Mononuclear cell (primary cell): ENCODE data around the gene ALAS2. TPM values are rescaled to one million over a fixed set of nuclear protein-coding genes. Genes with fewer than 3 reads are reported as not detected.
"Not testable (repeated sequence)": the region's sequence is repeated elsewhere in the genome, so short reads cannot be mapped to it uniquely, and the experiment has no call there.

Source experiments
- H3K27me3 ChIP-seq: 2 replicates; pipeline ENCODE4 v1.6.0; 2011; ENCODE audit warnings: low read length, control low read depth; ENCODE audit not compliant: insufficient read depth
- H3K4me1 ChIP-seq: 2 replicates; pipeline ENCODE4 v1.5.1; 2011; ENCODE audit warnings: mild to moderate bottlenecking, low read length, control low read depth; ENCODE audit not compliant: insufficient read depth
- H3K4me3 ChIP-seq: 2 replicates; pipeline ENCODE4 v1.5.1; 2011; ENCODE audit warnings: mild to moderate bottlenecking, low read length, moderate library complexity
- H3K9me3 ChIP-seq: 2 replicates; pipeline ENCODE4 v1.5.1; 2011; ENCODE audit warnings: low read depth, mild to moderate bottlenecking, control low read depth, low read length
- total RNA-seq: library from RNA; depleted of rRNA; stranded (reverse); fragments of >200 nt; gene quantifications from one replicate; pipeline ENCODE4 v1.2.3, GENCODE V29; 2012

ALAS2 gene
- total RNA-seq, 1 donor: 2.4 TPM

DNA sequence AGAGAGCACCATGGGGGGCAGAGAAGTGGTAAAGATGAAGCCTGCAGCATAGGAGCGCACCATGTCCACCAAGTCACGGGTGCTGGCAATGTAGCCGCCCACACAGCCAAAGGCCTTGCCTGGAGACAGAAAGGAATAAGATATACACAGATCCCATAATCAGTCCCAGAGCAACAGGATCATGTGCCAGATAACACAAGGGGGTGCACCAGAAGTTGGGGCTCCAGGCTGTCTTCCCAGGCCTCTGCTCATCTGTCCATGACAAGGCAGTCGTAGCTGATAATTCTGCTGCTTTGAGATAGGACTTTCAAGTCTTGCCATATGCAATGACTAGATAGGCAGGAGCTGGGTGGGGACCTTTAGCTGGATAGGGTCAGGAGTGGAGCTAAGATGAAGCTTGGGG, 15.9 kb downstream of the ALAS2 start:
- H3K4me3 ChIP-seq: no peak overlapping the region
- no peaks in the 10 kb centered on the region for H3K4me1 ChIP-seq
- H3K9me3 ChIP-seq: no peaks in the 10 kb centered on the region
- no peaks in the 10 kb centered on the region for H3K27me3 ChIP-seq

DNA sequence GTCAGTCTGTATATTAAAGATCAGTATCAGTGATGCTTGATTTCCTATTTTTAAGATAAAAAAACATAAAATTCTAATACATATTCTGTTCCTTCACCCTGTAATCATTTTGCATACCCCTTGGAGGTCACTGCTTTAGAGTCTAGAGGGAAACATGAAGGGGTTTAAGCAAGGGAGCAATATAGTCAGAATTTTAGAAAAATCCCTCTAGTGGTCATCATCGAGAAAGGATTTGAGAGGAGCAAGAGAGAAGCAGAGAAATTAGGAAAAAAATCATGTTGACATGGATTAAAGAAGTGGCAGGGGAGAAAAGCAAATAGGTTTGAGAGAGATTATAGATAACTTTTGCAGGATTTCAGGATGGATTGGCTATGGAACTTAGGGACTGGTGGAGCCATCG, 19.5 kb downstream of the ALAS2 start:
- Histone ChIP-seq H3K4me3 (no peak overlapping the region), H3K9me3 (no peaks in the 10 kb centered on the region), H3K27me3 (no peaks in the 10 kb centered on the region), H3K4me1 (peaks cover 12% of the 10 kb centered on the region)

DNA sequence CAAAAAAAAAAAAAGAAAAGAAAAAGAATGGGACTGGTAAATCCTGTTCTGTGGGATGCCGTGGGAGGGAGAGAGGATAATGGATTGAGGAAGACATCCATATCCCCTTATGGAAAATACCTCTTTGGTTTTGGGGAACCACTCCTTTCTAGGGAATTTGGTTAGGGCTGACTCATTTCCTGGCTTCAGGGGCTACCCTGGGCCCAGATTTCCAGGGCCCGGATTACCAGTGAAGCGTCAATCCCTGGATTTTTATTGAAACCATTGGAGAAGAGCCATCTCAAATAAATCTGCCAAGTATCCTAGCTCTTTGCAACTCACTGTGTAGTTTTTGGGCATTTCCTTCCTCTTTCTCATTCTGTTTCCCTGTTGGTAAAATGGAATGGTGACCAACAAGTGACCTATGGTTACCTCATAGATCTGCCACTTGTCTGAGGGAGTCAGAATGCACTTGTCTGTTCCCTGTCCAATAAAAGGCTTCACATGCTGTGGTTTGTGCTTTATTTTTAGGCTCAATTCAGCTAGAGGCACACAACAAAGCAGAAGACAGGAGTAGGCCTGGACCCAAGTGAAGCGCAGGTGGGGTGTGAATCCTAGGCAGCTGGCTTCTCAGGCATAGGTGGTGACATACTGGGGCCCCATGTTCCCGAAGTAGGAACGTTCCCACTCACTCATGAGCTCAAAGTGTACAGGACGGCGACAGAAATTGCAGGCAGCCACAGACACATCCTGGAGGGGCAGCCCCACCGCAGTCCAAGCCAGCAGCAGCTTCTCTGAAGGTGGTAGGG, 22.0 kb downstream of the ALAS2 start:
- no peaks in the 10 kb centered on the region for H3K27me3 ChIP-seq
- H3K4me3 ChIP-seq: no peak overlapping the region

DNA sequence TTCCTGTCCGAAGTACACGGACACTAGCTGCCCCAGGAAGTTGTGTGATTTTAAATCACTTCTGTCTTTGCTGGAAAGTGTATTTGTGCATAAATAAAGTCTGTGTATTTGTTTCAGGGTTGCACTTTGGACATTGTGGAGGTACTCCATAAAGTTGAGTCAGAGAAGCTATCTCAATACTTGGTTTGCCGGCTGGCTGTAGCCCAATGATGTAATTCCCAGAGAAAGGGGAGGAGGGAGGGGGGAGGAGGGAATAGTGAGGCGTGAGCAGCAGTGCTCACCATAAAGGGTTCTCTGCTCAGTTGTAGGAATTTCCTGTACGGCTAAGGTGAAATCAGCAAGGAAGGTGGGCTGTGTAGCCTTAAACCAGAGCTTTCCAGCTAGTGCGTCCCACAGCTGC, 23.1 kb downstream of the ALAS2 start:
- Histone ChIP-seq H3K4me1 (peaks cover 12% of the 10 kb centered on the region), H3K27me3 (no peaks in the 10 kb centered on the region), H3K9me3 (no peaks in the 10 kb centered on the region), H3K4me3 (no peak overlapping the region)

More for the DNA sequence above, 22.0 kb downstream of the ALAS2 start:
- peaks cover 12% of the 10 kb centered on the region for H3K4me1 ChIP-seq
- H3K9me3 ChIP-seq: no peaks in the 10 kb centered on the region

DNA sequence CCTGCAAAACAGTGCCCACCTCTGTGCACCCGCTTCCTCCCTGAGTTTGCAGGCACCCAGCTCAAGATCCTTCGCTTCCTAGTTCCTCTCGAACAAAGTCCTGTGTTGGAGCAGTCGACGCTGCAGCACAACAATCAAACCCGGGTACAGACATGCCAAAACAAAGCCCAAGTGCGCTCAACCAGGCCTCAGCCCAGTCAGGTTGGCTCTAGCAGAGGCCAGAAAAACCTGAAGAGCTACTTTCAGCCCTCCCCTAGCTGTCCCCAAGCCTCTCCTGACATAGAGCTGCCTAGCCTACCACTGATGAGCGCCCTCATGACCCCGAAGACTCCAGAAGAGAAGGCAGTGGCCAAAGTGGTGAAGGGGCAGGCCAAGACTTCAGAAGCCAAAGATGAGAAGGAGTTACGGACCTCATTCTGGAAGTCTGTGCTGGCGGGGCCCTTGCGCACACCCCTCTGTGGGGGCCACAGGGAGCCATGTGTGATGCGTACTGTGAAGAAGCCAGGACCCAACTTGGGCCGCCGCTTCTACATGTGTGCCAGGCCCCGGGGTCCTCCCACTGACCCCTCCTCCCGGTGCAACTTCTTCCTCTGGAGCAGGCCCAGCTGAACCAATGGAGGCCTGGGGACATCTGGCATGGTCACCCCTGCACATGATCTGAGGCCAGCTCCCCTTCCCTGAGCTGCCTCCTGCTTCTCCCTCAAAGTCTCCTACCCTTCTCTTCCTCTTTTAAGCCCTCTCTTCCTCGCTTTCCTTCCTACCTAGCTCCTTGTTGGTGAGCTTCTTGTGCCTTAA, 23.8 kb downstream of the ALAS2 start:
- Histone ChIP-seq H3K4me1 (peaks cover 12% of the 10 kb centered on the region), H3K9me3 (no peaks in the 10 kb centered on the region), H3K4me3 (no peak overlapping the region), H3K27me3 (no peaks in the 10 kb centered on the region)

DNA sequence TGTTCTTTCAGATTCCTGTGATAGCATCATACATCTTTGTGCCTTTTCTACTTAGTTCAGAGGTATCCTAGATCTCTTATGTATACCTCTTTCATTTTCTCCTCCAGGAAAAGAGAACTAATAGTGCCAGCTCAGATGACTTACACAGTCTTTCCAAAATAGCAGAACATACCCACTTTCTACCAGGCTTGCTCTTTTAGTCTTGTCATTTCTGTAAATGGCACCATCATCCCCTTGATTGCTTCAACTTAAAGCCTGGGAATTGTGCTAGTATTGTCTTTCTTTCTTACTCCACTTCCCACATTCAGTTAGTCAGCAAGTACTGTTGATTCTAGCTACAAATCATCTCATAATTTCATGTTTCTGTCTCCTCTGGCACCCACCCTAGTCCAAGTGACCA, 25.5 kb downstream of the ALAS2 start:
- Histone ChIP-seq H3K4me3 (no peak overlapping the region), H3K9me3 (no peaks in the 10 kb centered on the region), H3K4me1 (peaks cover 24% of the 10 kb centered on the region), H3K27me3 (no peaks in the 10 kb centered on the region)

DNA sequence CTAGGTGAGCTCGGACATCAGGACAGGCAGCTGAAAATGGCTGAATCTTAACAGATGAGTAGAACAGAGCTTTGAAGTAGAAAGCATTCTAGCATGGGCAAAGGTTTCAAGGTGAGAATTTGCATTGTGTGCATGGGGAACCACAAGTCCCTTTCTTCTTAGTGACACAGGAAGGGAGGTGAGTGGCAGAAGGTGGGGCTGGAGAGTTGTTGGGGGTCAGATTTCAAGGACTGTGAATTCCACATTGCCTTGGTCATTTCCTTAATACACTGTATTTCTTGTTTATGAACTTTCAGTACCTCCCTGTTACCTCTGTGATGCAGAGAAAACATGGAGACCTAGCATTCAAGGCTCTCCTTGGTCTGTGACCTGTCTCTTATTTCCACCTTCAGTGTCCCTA, 26.5 kb downstream of the ALAS2 start:
- peaks cover 25% of the 10 kb centered on the region for H3K4me1 ChIP-seq
- H3K9me3 ChIP-seq: no peaks in the 10 kb centered on the region
- no peaks in the 10 kb centered on the region for H3K27me3 ChIP-seq
- no peak overlapping the region for H3K4me3 ChIP-seq

DNA sequence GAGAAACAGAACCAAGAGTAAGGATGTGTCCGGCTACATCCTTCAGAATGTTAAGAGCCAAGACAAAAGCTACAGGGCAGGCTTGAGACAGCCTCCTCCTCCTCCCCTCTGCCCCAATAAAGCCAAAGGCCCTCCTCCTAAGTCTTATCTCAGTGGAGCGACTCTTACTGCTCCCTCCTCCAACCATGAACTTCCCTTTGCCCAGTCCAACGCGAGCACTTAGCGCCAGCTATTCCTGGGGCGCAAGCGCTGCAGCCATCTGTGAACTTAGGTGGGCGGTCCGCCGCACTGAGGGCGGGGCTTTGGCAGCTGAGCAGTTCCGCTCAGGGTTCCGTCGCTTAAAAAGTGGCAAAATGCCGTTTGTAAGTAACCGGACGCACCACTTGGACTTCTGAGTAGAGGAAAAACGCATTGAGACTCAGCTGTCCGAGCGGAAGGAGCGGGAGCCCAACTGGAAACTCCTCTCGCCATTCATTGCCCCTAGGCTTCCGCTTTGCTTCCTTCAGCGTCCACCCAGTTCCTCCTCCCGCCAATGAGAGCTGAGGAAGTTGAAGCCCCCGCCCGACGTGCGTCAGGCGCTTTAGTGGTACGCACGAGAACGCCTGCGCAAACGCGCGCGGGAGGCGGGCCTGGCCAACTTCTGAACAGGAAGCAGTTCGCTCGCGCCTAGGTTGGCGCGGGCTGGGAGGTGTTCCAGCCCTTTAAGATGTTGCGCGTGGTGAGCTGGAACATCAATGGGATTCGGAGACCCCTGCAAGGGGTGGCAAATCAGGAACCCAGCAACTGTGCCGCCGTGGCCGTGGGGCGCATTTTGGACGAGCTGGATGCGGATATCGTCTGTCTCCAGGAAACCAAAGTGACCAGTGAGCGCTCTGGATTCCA, 30.8 kb downstream of the ALAS2 start, which contains the start of gene APEX2:
Gene APEX2 (plus strand): TSS at position 647 of the 882 bp plus-strand sequence. CDS start 60 bp downstream, at position 707.
- Histone ChIP-seq H3K4me3 (peak within 1 kb of the TSS; percentile 71), H3K27me3 (no peaks in the 10 kb centered on the region), H3K4me1 (peaks cover 21% of the 10 kb centered on the region), H3K9me3 (no peaks in the 10 kb centered on the region)

DNA sequence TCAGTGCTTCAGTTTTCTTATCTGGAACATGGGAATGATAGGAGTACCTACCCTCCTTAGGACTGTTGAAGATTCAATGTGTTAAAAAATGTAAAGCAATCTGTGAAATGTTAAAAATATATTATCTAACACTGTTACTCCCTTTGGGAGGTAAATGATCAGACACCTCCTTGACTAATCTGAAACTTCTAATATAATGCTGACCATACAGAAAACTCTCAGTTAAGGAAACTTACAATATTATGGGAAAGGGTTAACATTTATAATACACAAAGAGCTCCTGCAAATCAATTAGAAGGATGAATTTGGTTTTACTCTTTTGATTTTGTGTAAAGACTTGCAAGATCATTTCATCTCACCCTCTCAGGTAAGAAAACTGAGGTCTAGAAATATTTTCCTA, 35.2 kb downstream of the ALAS2 start:
- no peaks in the 10 kb centered on the region for H3K9me3 ChIP-seq
- no peaks in the 10 kb centered on the region for H3K27me3 ChIP-seq
- no peak overlapping the region for H3K4me3 ChIP-seq
- H3K4me1 ChIP-seq: peaks cover 12% of the 10 kb centered on the region

DNA sequence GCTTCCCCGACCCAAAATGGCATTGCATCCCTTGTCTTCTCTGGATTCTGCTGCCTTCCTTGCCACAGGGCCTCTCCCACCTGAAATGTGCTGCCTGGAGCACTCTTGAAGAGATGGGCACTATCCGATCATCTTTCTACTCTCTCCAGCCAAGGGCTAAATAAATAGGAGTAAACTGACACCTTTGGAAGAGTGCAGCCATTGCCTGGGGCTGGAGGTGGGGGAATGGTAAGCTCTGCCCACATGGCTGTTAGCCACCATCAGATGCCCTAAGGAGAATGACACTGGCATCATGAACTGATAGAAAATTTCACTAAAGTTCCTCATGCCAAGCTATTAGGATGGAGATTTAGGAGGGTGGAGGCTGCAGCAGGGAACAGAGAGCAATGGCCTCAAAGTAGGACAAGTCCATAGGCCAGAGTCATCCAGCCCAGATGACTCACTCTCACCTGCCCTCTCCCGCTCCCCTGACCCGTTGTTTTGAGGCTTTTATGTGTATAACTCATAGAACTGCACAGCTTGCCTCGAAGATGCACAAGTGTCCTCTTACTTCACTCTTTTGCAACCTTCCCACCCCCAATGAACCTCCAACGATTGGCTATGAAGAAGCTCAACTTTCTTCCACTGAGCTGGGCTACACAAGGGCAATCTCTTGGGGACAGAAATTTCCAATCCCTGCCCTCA, 36.0 kb downstream of the ALAS2 start:
- Histone ChIP-seq H3K4me3 (no peak overlapping the region), H3K9me3 (no peaks in the 10 kb centered on the region), H3K4me1 (peaks cover 10% of the 10 kb centered on the region), H3K27me3 (no peaks in the 10 kb centered on the region)

DNA sequence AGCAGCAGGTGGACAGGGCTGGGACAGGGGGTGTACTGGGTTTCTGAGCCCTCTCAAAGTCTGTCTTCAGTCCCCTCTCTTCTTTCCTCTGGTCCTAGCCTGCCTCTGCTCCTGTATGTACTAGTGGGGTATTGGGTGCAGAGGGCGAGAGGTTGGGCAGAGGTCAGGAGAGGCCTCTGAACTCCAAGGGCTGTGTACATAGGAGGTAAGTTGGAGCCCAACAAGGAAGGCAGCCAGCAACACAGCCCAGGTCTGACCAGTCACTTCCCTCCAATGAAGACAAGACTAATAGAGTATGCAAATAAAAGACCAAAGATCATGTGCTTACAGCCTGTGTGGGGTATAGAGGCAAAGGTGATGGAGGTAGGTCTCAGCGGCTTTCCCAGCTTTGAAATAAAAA, 36.7 kb downstream of the ALAS2 start, which contains the start of gene PFKFB1:
Gene PFKFB1 (minus strand): TSS at position 90 of the 400 bp plus-strand sequence. CDS start 181 bp downstream, outside the sequence.
- Histone ChIP-seq H3K4me3 (no peak within 1 kb of the TSS), H3K4me1 (peaks cover 4% of the 10 kb centered on the region), H3K9me3 (no peaks in the 10 kb centered on the region), H3K27me3 (no peaks in the 10 kb centered on the region)

DNA sequence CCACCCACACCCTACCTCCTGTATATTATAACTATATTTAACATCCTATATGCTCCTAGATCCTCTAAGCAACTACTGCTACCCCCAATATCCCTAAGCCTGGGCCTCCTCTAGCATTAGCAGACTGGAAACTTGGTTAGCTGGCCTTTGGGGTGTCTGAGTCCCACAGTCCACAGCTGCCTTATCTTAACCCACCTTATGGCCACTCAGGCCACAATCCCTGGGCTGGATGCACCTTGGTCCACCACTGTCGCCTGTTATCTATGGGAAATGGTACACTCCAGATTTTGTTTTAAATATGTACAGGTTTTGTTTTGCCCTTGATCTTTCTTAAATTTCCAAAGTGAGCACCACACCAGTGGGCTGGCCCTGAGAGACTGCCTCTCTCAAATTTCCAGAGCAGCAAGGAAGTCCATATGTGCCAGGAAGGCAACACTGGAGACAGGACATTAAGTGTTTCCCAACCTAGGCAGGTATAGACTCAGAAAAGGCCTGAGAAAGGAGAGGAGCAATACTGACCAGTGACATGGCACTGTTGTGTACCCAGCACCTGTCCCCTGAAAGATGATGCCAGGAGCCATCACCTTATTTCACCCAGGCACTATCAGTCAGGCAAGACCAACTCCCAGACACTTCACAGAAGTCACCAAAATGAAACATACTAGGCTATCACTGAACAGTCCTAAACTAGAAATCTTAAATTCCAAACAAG, 37.7 kb downstream of the ALAS2 start:
- Histone ChIP-seq H3K27me3 (no peaks in the 10 kb centered on the region), H3K4me3 (no peak overlapping the region), H3K9me3 (no peaks in the 10 kb centered on the region), H3K4me1 (peaks cover 3% of the 10 kb centered on the region)

DNA sequence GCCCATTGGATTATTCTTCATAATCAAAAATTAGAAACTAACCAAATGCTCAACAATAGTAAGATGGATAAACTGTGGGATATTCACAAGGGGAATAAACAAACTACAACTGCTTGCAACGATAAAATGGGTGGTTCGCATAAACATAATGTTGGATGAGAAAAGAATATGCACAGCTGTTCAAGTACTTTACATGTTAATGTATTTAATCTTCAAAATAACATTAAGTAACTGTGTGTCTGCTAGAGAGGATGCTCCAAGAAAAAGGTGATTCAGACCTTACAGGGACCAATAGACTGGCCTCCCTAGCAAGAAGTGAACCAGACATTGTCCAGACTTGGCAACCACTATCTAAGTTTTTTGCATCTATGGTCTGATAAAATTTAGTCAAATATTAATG, 39.1 kb downstream of the ALAS2 start:
- Histone ChIP-seq H3K9me3 (no peaks in the 10 kb centered on the region), H3K27me3 (no peaks in the 10 kb centered on the region), H3K4me3 (no peak overlapping the region), H3K4me1 (peaks cover 3% of the 10 kb centered on the region)

DNA sequence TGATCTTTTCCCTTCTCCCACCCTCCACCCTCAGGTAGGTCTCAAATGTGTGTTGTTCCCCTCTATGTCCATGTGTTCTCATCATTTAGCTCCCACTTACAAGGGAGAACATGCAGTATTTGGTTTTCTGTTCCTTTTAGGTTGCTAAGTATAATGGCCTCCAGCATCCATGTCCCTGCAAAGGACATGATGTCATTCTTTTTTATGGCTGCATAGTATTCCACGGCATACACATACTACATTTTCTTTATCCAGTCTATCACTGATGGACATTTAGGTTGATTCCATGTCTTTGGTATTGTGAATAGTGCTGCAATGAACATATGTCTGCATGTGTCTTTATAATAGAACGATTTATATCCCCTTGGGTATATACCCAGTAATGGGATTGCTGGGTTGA, 47.5 kb downstream of the ALAS2 start:
- H3K27me3 ChIP-seq, H3K4me3 ChIP-seq, H3K4me1 ChIP-seq, H3K9me3 ChIP-seq: not testable (repeated sequence)
